Measurements from ENCODE around the gene KRT6A.

KRT6A gene

DNA sequence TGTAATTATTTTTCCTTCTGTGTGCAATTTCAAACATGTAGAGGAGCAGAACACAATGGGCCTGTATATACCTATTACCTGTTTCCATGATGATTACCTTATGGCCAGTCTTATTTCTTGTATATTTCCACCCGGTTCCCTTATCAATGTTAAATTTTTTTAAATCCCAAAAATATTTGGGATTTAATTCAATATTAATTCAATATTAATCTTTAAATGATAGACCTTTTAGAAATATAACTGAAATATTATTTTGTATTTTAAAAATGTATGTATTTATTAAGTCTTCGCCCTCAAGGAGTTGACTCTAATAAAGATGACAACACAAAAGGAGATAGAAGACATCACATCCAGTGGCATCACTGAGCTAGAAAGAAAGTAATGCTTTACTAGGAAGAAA is 18.8 kb downstream of the KRT6A start:
- TF ChIP-seq, protein P1, sequence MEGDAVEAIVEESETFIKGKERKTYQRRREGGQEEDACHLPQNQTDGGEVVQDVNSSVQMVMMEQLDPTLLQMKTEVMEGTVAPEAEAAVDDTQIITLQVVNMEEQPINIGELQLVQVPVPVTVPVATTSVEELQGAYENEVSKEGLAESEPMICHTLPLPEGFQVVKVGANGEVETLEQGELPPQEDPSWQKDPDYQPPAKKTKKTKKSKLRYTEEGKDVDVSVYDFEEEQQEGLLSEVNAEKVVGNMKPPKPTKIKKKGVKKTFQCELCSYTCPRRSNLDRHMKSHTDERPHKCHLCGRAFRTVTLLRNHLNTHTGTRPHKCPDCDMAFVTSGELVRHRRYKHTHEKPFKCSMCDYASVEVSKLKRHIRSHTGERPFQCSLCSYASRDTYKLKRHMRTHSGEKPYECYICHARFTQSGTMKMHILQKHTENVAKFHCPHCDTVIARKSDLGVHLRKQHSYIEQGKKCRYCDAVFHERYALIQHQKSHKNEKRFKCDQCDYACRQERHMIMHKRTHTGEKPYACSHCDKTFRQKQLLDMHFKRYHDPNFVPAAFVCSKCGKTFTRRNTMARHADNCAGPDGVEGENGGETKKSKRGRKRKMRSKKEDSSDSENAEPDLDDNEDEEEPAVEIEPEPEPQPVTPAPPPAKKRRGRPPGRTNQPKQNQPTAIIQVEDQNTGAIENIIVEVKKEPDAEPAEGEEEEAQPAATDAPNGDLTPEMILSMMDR (IDR thresholded peaks at IDR 0.05; ENCODE audit: low read depth, low read length): no peak
- Histone ChIP-seq H3K9me3 (ENCODE audit: severe bottlenecking) (no peaks in the 10 kb centered on the region), H3K27me3 (ENCODE audit: insufficient read depth, low read depth, severe bottlenecking) (peaks cover 54% of the 10 kb centered on the region), H3K4me3 (ENCODE audit: low read depth, low read length) (no peak overlapping the region), H3K36me3 (no peaks in the 10 kb centered on the region), H3K27ac (no peak overlapping the region)
- DNase-seq: no peak

DNA sequence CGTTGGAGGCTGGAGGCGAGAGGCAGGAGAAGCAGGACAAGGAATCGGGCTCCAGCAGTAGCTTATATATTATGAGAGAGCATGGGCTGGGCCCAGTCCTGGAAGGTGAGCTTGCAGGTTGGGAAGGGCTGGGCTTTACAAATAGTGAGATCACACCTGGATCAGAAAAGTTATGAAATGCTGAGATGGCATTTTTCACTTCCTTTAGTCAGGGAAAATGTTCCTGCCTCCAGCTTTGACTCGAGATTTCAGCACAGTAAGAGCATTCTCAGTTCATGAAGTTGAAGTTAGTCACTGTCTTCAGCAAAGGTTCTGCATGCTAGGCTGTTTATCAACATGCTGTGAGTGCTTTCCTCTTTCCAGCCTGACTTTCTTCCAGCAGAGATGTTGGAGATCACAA is 19.3 kb downstream of the KRT6A start, which contains the start of gene KRT6C:
KRT6C (minus strand) TSS at position 38 of the 400 bp plus-strand sequence. CDS start 68 bp downstream, outside the sequence.
- Histone ChIP-seq H3K36me3 (no peaks in the 10 kb centered on the region), H3K4me3 (ENCODE audit: low read depth, low read length) (no peak within 1 kb of the TSS), H3K27me3 (ENCODE audit: insufficient read depth, low read depth, severe bottlenecking) (peaks cover 55% of the 10 kb centered on the region), H3K9me3 (ENCODE audit: severe bottlenecking) (no peaks in the 10 kb centered on the region), H3K27ac (no peak within 1 kb of the TSS)
- DNase-seq: no peak
- TF ChIP-seq, protein P1 (IDR thresholded peaks at IDR 0.05; ENCODE audit: low read depth, low read length): no peak

DNA sequence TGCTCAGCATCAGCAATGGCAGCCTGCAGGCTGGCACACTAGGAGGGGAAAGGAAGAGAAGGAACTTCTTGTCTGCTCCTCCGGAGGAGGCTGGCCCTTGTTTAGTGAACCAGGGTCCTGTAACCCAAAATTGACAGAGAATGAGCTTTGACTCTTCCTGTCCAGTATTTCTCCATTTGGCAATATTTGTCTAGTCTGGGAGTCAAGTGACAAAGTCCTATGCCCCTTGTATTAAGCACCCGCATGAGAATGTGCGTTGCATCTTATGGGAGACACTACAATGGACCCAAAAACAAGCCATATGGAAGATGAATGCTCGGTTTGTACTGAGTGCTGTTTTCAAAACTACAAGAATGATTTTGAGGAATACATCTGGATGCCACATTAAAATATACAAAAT is 23.2 kb downstream of the KRT6A start:
- TF ChIP-seq, protein P1 (IDR thresholded peaks at IDR 0.05; ENCODE audit: low read depth, low read length): no peak
- Histone ChIP-seq H3K9me3 (ENCODE audit: severe bottlenecking) (no peaks in the 10 kb centered on the region), H3K36me3 (no peaks in the 10 kb centered on the region), H3K4me3 (ENCODE audit: low read depth, low read length) (no peak overlapping the region), H3K27ac (no peak overlapping the region), H3K27me3 (ENCODE audit: insufficient read depth, low read depth, severe bottlenecking) (peaks cover 56% of the 10 kb centered on the region)
- DNase-seq: no peak

DNA sequence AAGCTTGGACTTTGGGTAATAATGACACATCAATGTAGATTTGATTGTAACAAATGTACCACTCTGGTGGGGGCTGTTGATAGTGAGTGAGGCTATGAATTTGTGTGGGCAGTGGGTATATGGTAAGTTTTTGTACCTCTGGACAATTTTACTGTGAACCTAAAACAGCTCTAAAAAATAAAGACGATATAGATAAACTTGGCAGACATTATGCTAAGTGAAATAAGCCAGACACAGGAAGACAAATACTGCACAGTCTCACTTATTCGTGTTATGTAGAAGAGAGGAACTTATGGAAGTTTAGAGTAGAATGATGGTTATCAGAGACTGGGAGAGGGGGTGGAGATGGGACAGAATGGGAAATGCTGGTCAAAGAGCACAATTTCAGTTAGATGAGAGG is 28.2 kb downstream of the KRT6A start:
- no peaks in the 10 kb centered on the region for H3K9me3 ChIP-seq (ENCODE audit: severe bottlenecking)
- H3K27ac ChIP-seq: no peak overlapping the region
- TF ChIP-seq, protein P1 (IDR thresholded peaks at IDR 0.05; ENCODE audit: low read depth, low read length): no peak
- peaks cover 77% of the 10 kb centered on the region for H3K27me3 ChIP-seq (ENCODE audit: insufficient read depth, low read depth, severe bottlenecking)
- no peaks in the 10 kb centered on the region for H3K36me3 ChIP-seq
- DNase-seq: no peak
- H3K4me3 ChIP-seq (ENCODE audit: low read depth, low read length): no peak overlapping the region

DNA sequence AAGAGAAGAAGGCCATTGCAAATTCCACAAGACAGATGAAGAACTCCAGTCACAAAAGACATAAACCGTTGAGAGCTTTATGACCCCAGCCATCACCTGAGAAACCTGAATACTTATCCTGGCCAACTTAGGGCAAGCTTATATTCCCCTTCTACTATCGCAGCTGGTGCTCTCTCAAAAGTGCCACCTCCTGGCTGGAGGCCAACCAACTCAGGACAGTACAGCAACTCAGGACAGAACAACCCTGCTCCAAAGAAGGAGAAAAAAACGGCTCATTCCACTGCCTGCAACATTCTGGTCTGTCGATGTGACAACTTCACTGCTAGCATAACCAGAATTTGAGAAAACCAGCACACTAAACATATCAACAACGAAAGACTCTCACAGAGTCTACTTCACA is 31.4 kb downstream of the KRT6A start:
- Histone ChIP-seq H3K27ac (no peak overlapping the region), H3K27me3 (ENCODE audit: insufficient read depth, low read depth, severe bottlenecking) (peaks cover 84% of the 10 kb centered on the region), H3K4me3 (ENCODE audit: low read depth, low read length) (no peak overlapping the region), H3K36me3 (no peaks in the 10 kb centered on the region), H3K9me3 (ENCODE audit: severe bottlenecking) (no peaks in the 10 kb centered on the region)
- TF ChIP-seq, protein P1 (IDR thresholded peaks at IDR 0.05; ENCODE audit: low read depth, low read length): no peak
- no peak for DNase-seq

DNA sequence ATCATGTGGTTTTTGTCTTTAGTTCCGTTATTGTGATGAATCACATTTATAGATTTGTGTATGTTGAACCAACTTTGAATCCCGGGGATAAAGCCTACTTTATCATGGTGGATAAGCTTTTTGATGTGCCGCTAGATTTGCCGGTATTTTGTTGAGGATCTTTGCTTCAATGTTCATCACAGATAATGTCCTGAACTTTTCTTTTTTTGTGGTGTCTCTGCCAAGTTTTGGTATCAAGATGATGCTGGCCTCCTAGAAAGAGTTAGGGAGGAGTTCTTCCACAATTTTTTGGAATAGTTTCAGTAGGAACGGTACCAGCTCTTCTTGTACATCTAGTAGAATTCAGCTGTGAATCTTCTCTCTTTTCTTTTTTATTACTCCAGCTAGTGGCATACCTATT is 34.2 kb downstream of the KRT6A start:
- no peaks in the 10 kb centered on the region for H3K9me3 ChIP-seq (ENCODE audit: severe bottlenecking)
- no peak overlapping the region for H3K4me3 ChIP-seq (ENCODE audit: low read depth, low read length)
- TF ChIP-seq, protein P1 (IDR thresholded peaks at IDR 0.05; ENCODE audit: low read depth, low read length): no peak
- H3K36me3 ChIP-seq: no peaks in the 10 kb centered on the region
- H3K27ac ChIP-seq: no peak overlapping the region
- peaks cover 84% of the 10 kb centered on the region for H3K27me3 ChIP-seq (ENCODE audit: insufficient read depth, low read depth, severe bottlenecking)
- DNase-seq: no peak

All from WERI-Rb-1 (cell line).